GM21576 (cell line): ENCODE results near the gene DVL2.

Experiments
- ATAC-seq: cut with Tn5 transposase; IDR thresholded peaks from one replicate; pipeline ENCODE4 v1.9.1; 2021; ENCODE audit warnings: mild to moderate bottlenecking, moderate library complexity; ENCODE audit not compliant: unreplicated experiment

Gene DVL2

GRCh38 chr17:7238420-7239090, 4.2 kb upstream of the DVL2 start:
- no peak for ATAC-seq

GRCh38 chr17:7237761-7238419, 3.6 kb upstream of the DVL2 start:
- ATAC-seq = no peak

- no peak for ATAC-seq
Measured at GRCh38 chr17:7237266-7237760, 3.0 kb upstream of the DVL2 start.

GRCh38 chr17:7236808-7237207, 2.5 kb upstream of the DVL2 start:
- ATAC-seq = no peak

- ATAC-seq = no peak
Measured at GRCh38 chr17:7235693-7236665, 1.7 kb upstream of the DVL2 start.

GRCh38 chr17:7233701-7234082, 625 bp downstream of the DVL2 start:
- ATAC-seq = no peak

GRCh38 chr17:7232114-7232513, 2.2 kb downstream of the DVL2 start:
- no peak for ATAC-seq

GRCh38 chr17:7229504-7229903, 4.8 kb downstream of the DVL2 start:
- ATAC-seq = no peak

- no peak for ATAC-seq
Measured at GRCh38 chr17:7228920-7229319, 5.4 kb downstream of the DVL2 start.

GRCh38 chr17:7226721-7227710, 7.3 kb downstream of the DVL2 start:
- no peak for ATAC-seq

- ATAC-seq = no peak
Measured at GRCh38 chr17:7225711-7226331, 8.5 kb downstream of the DVL2 start.

- no peak for ATAC-seq
Measured at GRCh38 chr17:7224661-7225111, 9.6 kb downstream of the DVL2 start.

- ATAC-seq = no peak
Measured at GRCh38 chr17:7224110-7224509, 10.2 kb downstream of the DVL2 start.

GRCh38 chr17:7223375-7223774, 10.9 kb downstream of the DVL2 start:
- no peak for ATAC-seq

GRCh38 chr17:7222972-7223292, 11.4 kb downstream of the DVL2 start:
- ATAC-seq = no peak

- no peak for ATAC-seq
Measured at GRCh38 chr17:7222093-7222971, 12.0 kb downstream of the DVL2 start.

GRCh38 chr17:7221278-7222092, 12.8 kb downstream of the DVL2 start:
- ATAC-seq = no peak
